Measurements from ENCODE around the gene ZFX.

- TF ChIP-seq, protein P1, sequence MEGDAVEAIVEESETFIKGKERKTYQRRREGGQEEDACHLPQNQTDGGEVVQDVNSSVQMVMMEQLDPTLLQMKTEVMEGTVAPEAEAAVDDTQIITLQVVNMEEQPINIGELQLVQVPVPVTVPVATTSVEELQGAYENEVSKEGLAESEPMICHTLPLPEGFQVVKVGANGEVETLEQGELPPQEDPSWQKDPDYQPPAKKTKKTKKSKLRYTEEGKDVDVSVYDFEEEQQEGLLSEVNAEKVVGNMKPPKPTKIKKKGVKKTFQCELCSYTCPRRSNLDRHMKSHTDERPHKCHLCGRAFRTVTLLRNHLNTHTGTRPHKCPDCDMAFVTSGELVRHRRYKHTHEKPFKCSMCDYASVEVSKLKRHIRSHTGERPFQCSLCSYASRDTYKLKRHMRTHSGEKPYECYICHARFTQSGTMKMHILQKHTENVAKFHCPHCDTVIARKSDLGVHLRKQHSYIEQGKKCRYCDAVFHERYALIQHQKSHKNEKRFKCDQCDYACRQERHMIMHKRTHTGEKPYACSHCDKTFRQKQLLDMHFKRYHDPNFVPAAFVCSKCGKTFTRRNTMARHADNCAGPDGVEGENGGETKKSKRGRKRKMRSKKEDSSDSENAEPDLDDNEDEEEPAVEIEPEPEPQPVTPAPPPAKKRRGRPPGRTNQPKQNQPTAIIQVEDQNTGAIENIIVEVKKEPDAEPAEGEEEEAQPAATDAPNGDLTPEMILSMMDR (IDR thresholded peaks at IDR 0.05): no peak
- no peak for TF ChIP-seq POLR2A (IDR thresholded peaks at IDR 0.05)
Observed at GRCh38 chrX:24148535-24149350, 786 bp upstream of the ZFX start.

Data from heart left ventricle (tissue), 13 donors.